MCF 10A (cell line): Measurements from ENCODE around the gene RBX1. TPM values are rescaled to one million over a fixed set of nuclear protein-coding genes. Genes with fewer than 3 reads are reported as not detected.
"Not testable (repeated sequence)": the region's sequence is repeated elsewhere in the genome, so short reads cannot be mapped to it uniquely, and the experiment has no call there.

ENCODE experiments used
- BruUV-seq: library from RNA; stranded (reverse); fragments of 400-500 nt; replicated peaks from 2 replicates; lab custom pipeline; 2021; lab: Mats Ljungman, UMichigan
- CTCF ChIA-PET: fragments of 300-600 bp; sonication (Branson Sonifier 250); formaldehyde crosslinking; extraction: SDS; loops from one replicate; lab custom pipeline; 2021; ENCODE audit warnings: antibody characterized with exemption, inconsistent platforms; lab: Yijun Ruan, JAX
- POLR2A ChIA-PET: fragments of 300-600, 350-650 bp; sonication (Branson Sonifier 250); formaldehyde crosslinking; extraction: SDS; loops from one replicate; lab custom pipeline; 2020; ENCODE audit warnings: antibody characterized with exemption, inconsistent platforms; lab: Yijun Ruan, JAX
- DNase-seq: peaks from one replicate; pipeline ENCODE4 v3.0.0-alpha.2; 2018; ENCODE audit not compliant: unreplicated experiment
- H3K27ac Mint-ChIP-seq: one replicate; pipeline ENCODE4 v1.8.0; 2022; ENCODE audit warnings: mild to moderate bottlenecking, low read depth, mixed read lengths; ENCODE audit not compliant: unreplicated experiment
- H3K27me3 Mint-ChIP-seq: one replicate; pipeline ENCODE4 v1.8.0; 2022; ENCODE audit warnings: mixed read lengths; ENCODE audit not compliant: insufficient read depth, unreplicated experiment
- H3K36me3 Mint-ChIP-seq: one replicate; pipeline ENCODE4 v1.8.0; 2022; ENCODE audit warnings: mild to moderate bottlenecking, moderate library complexity, mixed read lengths; ENCODE audit not compliant: insufficient read depth, unreplicated experiment
- H3K4me1 Mint-ChIP-seq: one replicate; pipeline ENCODE4 v1.8.0; 2022; ENCODE audit warnings: mixed read lengths; ENCODE audit not compliant: insufficient read depth, unreplicated experiment
- H3K4me3 Mint-ChIP-seq: one replicate; pipeline ENCODE4 v1.8.0; 2022; ENCODE audit warnings: mild to moderate bottlenecking, moderate library complexity, mixed read lengths; ENCODE audit not compliant: unreplicated experiment
- H3K9me3 Mint-ChIP-seq: one replicate; pipeline ENCODE4 v1.8.0; 2022; ENCODE audit warnings: mixed read lengths; ENCODE audit not compliant: unreplicated experiment
- intact Hi-C: fragments of 100-400 bp; cut with micrococcal nuclease; formaldehyde crosslinking; loops from 2 replicates; pipeline ENCODE4 v1.14.1; 2022
- total RNA-seq: library from RNA; stranded (reverse); gene quantifications from 2 replicates; pipeline ENCODE4 v1.2.3, GENCODE V29; 2022
- TF ChIP-seq, protein P1 (sequence below): fragments of 200-600 bp; IDR thresholded peaks from one replicate; pipeline ENCODE4 v1.8.0; 2022; ENCODE audit warnings: antibody characterized with exemption, mild to moderate bottlenecking; ENCODE audit not compliant: unreplicated experiment

Gene RBX1
- total RNA-seq, 1 experiment from 2014 or later, result 46.7 TPM

GRCh38 chr22:40911772-40912171 is 39.4 kb upstream of the RBX1 start:
- H3K9me3 Mint-ChIP-seq, result no peaks in the 10 kb centered on the region
- no TSS peak for BruUV-seq
- intact Hi-C loops, result no loop called here
- H3K36me3 Mint-ChIP-seq, result peaks cover 93% of the 10 kb centered on the region
- H3K27me3 Mint-ChIP-seq, result no peaks in the 10 kb centered on the region
- DNase-seq, result no peak
- no peak overlapping the region for H3K27ac Mint-ChIP-seq
- TF ChIP-seq, protein P1, sequence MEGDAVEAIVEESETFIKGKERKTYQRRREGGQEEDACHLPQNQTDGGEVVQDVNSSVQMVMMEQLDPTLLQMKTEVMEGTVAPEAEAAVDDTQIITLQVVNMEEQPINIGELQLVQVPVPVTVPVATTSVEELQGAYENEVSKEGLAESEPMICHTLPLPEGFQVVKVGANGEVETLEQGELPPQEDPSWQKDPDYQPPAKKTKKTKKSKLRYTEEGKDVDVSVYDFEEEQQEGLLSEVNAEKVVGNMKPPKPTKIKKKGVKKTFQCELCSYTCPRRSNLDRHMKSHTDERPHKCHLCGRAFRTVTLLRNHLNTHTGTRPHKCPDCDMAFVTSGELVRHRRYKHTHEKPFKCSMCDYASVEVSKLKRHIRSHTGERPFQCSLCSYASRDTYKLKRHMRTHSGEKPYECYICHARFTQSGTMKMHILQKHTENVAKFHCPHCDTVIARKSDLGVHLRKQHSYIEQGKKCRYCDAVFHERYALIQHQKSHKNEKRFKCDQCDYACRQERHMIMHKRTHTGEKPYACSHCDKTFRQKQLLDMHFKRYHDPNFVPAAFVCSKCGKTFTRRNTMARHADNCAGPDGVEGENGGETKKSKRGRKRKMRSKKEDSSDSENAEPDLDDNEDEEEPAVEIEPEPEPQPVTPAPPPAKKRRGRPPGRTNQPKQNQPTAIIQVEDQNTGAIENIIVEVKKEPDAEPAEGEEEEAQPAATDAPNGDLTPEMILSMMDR, result no peak
- POLR2A ChIA-PET, result no interaction called here
- H3K4me1 Mint-ChIP-seq, result peaks cover 6% of the 10 kb centered on the region
- CTCF ChIA-PET, result interaction anchor here (0.6 to 1.1 kb wide), 3 partner anchors 9 to 200 kb away, joined by 3 to 5 read pairs (median 4); no protein-coding TSS in a partner anchor
- no peak overlapping the region for H3K4me3 Mint-ChIP-seq

DNA sequence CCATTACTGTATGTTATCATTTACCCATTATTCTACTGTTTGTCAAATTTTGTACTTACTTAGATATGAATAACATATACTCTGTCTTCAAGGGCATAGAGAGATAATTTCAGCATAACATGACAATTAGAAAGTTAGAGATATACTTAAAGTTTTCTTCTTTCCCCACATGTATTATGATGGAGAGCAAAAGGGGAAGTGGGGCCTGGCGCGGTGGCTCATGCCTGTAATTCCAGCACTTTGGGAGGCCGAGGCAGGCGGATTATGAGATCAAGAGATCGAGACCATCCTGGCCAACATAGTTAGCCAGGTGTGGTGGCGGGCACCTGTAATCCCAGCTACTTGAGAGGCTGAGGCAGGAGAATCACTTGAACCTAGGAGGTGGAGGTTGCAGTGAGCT is 38.2 kb upstream of the RBX1 start:
- H3K27me3 Mint-ChIP-seq, intact Hi-C loops, H3K4me3 Mint-ChIP-seq, H3K4me1 Mint-ChIP-seq, BruUV-seq, DNase-seq, H3K27ac Mint-ChIP-seq, H3K9me3 Mint-ChIP-seq: not testable (repeated sequence)
- H3K36me3 Mint-ChIP-seq, result peaks cover 88% of the 10 kb centered on the region
- ChIA-PET CTCF (interaction anchor here (0.6 to 1.1 kb wide), 3 partner anchors 14 to 586 kb away, joined by 3 to 5 read pairs (median 3); no protein-coding TSS in a partner anchor), POLR2A (interaction anchor here (2.0 kb wide), 1 partner anchor 15 kb away, joined by 5 read pairs; no protein-coding TSS in a partner anchor)

- intact Hi-C loops, result no loop called here
- TF ChIP-seq, protein P1, result no peak
- CTCF ChIA-PET, result no interaction called here
- BruUV-seq, result no TSS peak
- no peak for DNase-seq
- Mint-ChIP-seq H3K9me3 (no peaks in the 10 kb centered on the region), H3K27ac (no peak overlapping the region), H3K4me3 (no peak overlapping the region), H3K36me3 (peaks cover 85% of the 10 kb centered on the region), H3K4me1 (peaks cover 5% of the 10 kb centered on the region), H3K27me3 (no peaks in the 10 kb centered on the region)
- POLR2A ChIA-PET, result interaction anchor here (0.5 to 0.7 kb wide), 3 partner anchors 24 to 103 kb away, joined by 3 to 7 read pairs (median 4); no protein-coding TSS in a partner anchor
Observed at GRCh38 chr22:40919446-40919845, 31.7 kb upstream of the RBX1 start.

- Mint-ChIP-seq H3K9me3 (no peaks in the 10 kb centered on the region), H3K4me1 (peaks cover 5% of the 10 kb centered on the region), H3K4me3 (no peak overlapping the region), H3K36me3 (peaks cover 85% of the 10 kb centered on the region), H3K27me3 (no peaks in the 10 kb centered on the region), H3K27ac (no peak overlapping the region)
- ChIA-PET CTCF (interaction anchor here (1.0 to 3.4 kb wide), 4 partner anchors 8 to 24 kb away, joined by 3 to 24 read pairs (median 8); no protein-coding TSS in a partner anchor), POLR2A (interaction anchor here (3.6 kb wide), 1 partner anchor 173 kb away, joined by 30 read pairs; the partner anchor contains the start of gene EP300)
- TF ChIP-seq, protein P1, result no peak
- intact Hi-C loops, result loop anchor here (10.0 kb wide), 1 partner anchor 234 kb away; no protein-coding TSS in a partner anchor
- DNase-seq, result no peak
- BruUV-seq, result no TSS peak
Observed at GRCh38 chr22:40920526-40920925, 30.7 kb upstream of the RBX1 start.
